Activated T-cell treated with anti-CD3 and anti-CD28 coated beads, Interleukin-2, amount 50 U/mL, for 4 hours (primary cell): ENCODE data around the gene PARL. TPM values are rescaled to one million over a fixed set of nuclear protein-coding genes. Genes with fewer than 3 reads are reported as not detected.

Experiments used
- ATAC-seq, 2 donors: fragments of 200-7000 bp; cut with Tn5 transposase; one replicate each; pipeline ENCODE4 v1.10.0; 2021
- DNase-seq: peaks from one replicate; pipeline ENCODE4 v3.0.0-alpha.2; 2020
- H3K27me3 Mint-ChIP-seq: one replicate; pipeline ENCODE4 v1.8.0; 2021; ENCODE audit warnings: low read depth, mixed read lengths
- H3K36me3 Mint-ChIP-seq: one replicate; pipeline ENCODE4 v1.8.0; 2022; ENCODE audit warnings: mixed read lengths; ENCODE audit not compliant: insufficient read depth
- H3K4me1 Mint-ChIP-seq: one replicate; pipeline ENCODE4 v1.8.0; 2021; ENCODE audit warnings: low read depth, mixed read lengths
- H3K4me3 Mint-ChIP-seq: one replicate; pipeline ENCODE4 v1.8.0; 2021; ENCODE audit warnings: mild to moderate bottlenecking, moderate library complexity, mixed read lengths
- H3K9me3 Mint-ChIP-seq: one replicate; pipeline ENCODE4 v1.8.0; 2021; ENCODE audit warnings: mixed read lengths
- total RNA-seq, 3 donors: library from RNA; stranded (reverse); gene quantifications; one replicate each; pipeline ENCODE4 v1.2.1, GENCODE V29; 2021

PARL gene
- total RNA-seq, 3 donors from 2014 or later = 102 to 109 (median 105) TPM

- Mint-ChIP-seq H3K27me3 (no peaks in the 10 kb centered on the region), H3K4me3 (no peak overlapping the region), H3K4me1 (peaks cover 2% of the 10 kb centered on the region), H3K36me3 (peaks cover 41% of the 10 kb centered on the region), H3K9me3 (no peaks in the 10 kb centered on the region)
- DNase-seq = no peak
- ATAC-seq = no peak
Observed at GRCh38 chr3:183857863-183858262, 26.8 kb downstream of the PARL start.

GRCh38 chr3:183854318-183855035 is 30.2 kb downstream of the PARL start:
- peaks cover 38% of the 10 kb centered on the region for H3K36me3 Mint-ChIP-seq
- peaks cover 2% of the 10 kb centered on the region for H3K4me1 Mint-ChIP-seq
- ATAC-seq (no peak), DNase-seq (no peak)
- no peaks in the 10 kb centered on the region for H3K9me3 Mint-ChIP-seq
- no peak overlapping the region for H3K4me3 Mint-ChIP-seq
- no peaks in the 10 kb centered on the region for H3K27me3 Mint-ChIP-seq

GRCh38 chr3:183845608-183846288 is 38.9 kb downstream of the PARL start:
- H3K36me3 Mint-ChIP-seq = peaks cover 45% of the 10 kb centered on the region
- no peak overlapping the region for H3K4me3 Mint-ChIP-seq
- ATAC-seq = no peak
- no peaks in the 10 kb centered on the region for H3K9me3 Mint-ChIP-seq
- no peak for DNase-seq
- peaks cover 5% of the 10 kb centered on the region for H3K4me1 Mint-ChIP-seq
- H3K27me3 Mint-ChIP-seq = no peaks in the 10 kb centered on the region

- no peaks in the 10 kb centered on the region for H3K27me3 Mint-ChIP-seq
Observed at GRCh38 chr3:183845090-183845489, 39.6 kb downstream of the PARL start.

GRCh38 chr3:183844606-183845005 is 40.1 kb downstream of the PARL start:
- Mint-ChIP-seq H3K36me3 (peaks cover 43% of the 10 kb centered on the region), H3K4me3 (no peak overlapping the region), H3K9me3 (no peaks in the 10 kb centered on the region), H3K27me3 (no peaks in the 10 kb centered on the region), H3K4me1 (peaks cover 5% of the 10 kb centered on the region)
- ATAC-seq = peak in 1 of 2 donors; percentile 43
- no peak for DNase-seq

More at GRCh38 chr3:183845090-183845489, 39.6 kb downstream of the PARL start:
- ATAC-seq = no peak
- no peak for DNase-seq
- Mint-ChIP-seq H3K4me3 (no peak overlapping the region), H3K4me1 (peaks cover 5% of the 10 kb centered on the region), H3K9me3 (no peaks in the 10 kb centered on the region), H3K36me3 (peaks cover 41% of the 10 kb centered on the region)

- Mint-ChIP-seq H3K4me3 (no peak overlapping the region), H3K36me3 (peaks cover 27% of the 10 kb centered on the region), H3K4me1 (peaks cover 5% of the 10 kb centered on the region), H3K27me3 (no peaks in the 10 kb centered on the region), H3K9me3 (no peaks in the 10 kb centered on the region)
- ATAC-seq = no peak
- DNase-seq = no peak
Observed at GRCh38 chr3:183839751-183840150, 44.9 kb downstream of the PARL start.

- Mint-ChIP-seq H3K27me3 (no peaks in the 10 kb centered on the region), H3K36me3 (peaks cover 26% of the 10 kb centered on the region), H3K4me3 (no peak overlapping the region), H3K9me3 (no peaks in the 10 kb centered on the region), H3K4me1 (no peaks in the 10 kb centered on the region)
- ATAC-seq = no peak
- DNase-seq = no peak
Observed at GRCh38 chr3:183837894-183838293, 46.8 kb downstream of the PARL start.

GRCh38 chr3:183837390-183837789 is 47.3 kb downstream of the PARL start:
- Mint-ChIP-seq H3K9me3 (no peaks in the 10 kb centered on the region), H3K4me3 (no peak overlapping the region), H3K4me1 (no peaks in the 10 kb centered on the region), H3K36me3 (peaks cover 30% of the 10 kb centered on the region), H3K27me3 (no peaks in the 10 kb centered on the region)
- ATAC-seq = no peak
- DNase-seq = no peak

- Mint-ChIP-seq H3K27me3 (no peaks in the 10 kb centered on the region), H3K36me3 (peaks cover 24% of the 10 kb centered on the region), H3K4me1 (no peaks in the 10 kb centered on the region), H3K9me3 (no peaks in the 10 kb centered on the region), H3K4me3 (no peak overlapping the region)
- no peak for DNase-seq
- ATAC-seq = no peak
Observed at GRCh38 chr3:183833516-183833915, 51.2 kb downstream of the PARL start.

- no peak overlapping the region for H3K4me3 Mint-ChIP-seq
- H3K36me3 Mint-ChIP-seq = peaks cover 24% of the 10 kb centered on the region
- DNase-seq (no peak), ATAC-seq (no peak)
- H3K9me3 Mint-ChIP-seq = no peaks in the 10 kb centered on the region
- no peaks in the 10 kb centered on the region for H3K27me3 Mint-ChIP-seq
- H3K4me1 Mint-ChIP-seq = peaks cover 2% of the 10 kb centered on the region
Observed at GRCh38 chr3:183830187-183830586, 54.5 kb downstream of the PARL start.

GRCh38 chr3:183829466-183829865 is 55.2 kb downstream of the PARL start:
- Mint-ChIP-seq H3K27me3 (no peaks in the 10 kb centered on the region), H3K4me3 (no peak overlapping the region), H3K9me3 (no peaks in the 10 kb centered on the region), H3K36me3 (peaks cover 24% of the 10 kb centered on the region), H3K4me1 (peaks cover 3% of the 10 kb centered on the region)
- DNase-seq = no peak
- no peak for ATAC-seq

GRCh38 chr3:183828538-183828870 is 56.2 kb downstream of the PARL start:
- DNase-seq = no peak
- H3K27me3 Mint-ChIP-seq = peaks cover 6% of the 10 kb centered on the region
- H3K36me3 Mint-ChIP-seq = peaks cover 21% of the 10 kb centered on the region
- H3K4me3 Mint-ChIP-seq = no peak overlapping the region
- no peak for ATAC-seq
- H3K9me3 Mint-ChIP-seq = no peaks in the 10 kb centered on the region
- H3K4me1 Mint-ChIP-seq = peaks cover 12% of the 10 kb centered on the region

- DNase-seq (no peak), ATAC-seq (no peak)
- Mint-ChIP-seq H3K4me3 (no peak overlapping the region), H3K4me1 (peaks cover 12% of the 10 kb centered on the region), H3K27me3 (peaks cover 6% of the 10 kb centered on the region), H3K36me3 (peaks cover 21% of the 10 kb centered on the region), H3K9me3 (no peaks in the 10 kb centered on the region)
Observed at GRCh38 chr3:183827809-183828537, 56.7 kb downstream of the PARL start.

GRCh38 chr3:183826448-183827250 is 58.0 kb downstream of the PARL start:
- Mint-ChIP-seq H3K36me3 (peaks cover 14% of the 10 kb centered on the region), H3K27me3 (peaks cover 6% of the 10 kb centered on the region), H3K9me3 (no peaks in the 10 kb centered on the region), H3K4me1 (peaks cover 12% of the 10 kb centered on the region), H3K4me3 (peak overlapping the region; percentile 75)
- ATAC-seq (no peak), DNase-seq (no peak)
